Hepatocyte (in vitro differentiated cells): ENCODE data around the gene CAV1.

ENCODE experiments used
- EZH2phosphoT487 ChIP-seq: fragments of 200-600 bp; sonication (generic); IDR thresholded peaks from one replicate; pipeline ENCODE4 v1.6.1; 2018; ENCODE audit warnings: antibody characterized with exemption, mild to moderate bottlenecking, low read depth, moderate library complexity; ENCODE audit not compliant: unreplicated experiment, severe bottlenecking
- TF ChIP-seq, protein P1 (sequence below): fragments of 200-600 bp; sonication (generic); IDR thresholded peaks from 2 replicates; pipeline ENCODE4 v1.5.1; 2016; ENCODE audit warnings: antibody characterized with exemption, mild to moderate bottlenecking; ENCODE audit not compliant: poor library complexity

GRCh38 chr7:116509982-116510579 is 14.8 kb upstream of the CAV1 start:
- no peak for TF ChIP-seq EZH2phosphoT487
- TF ChIP-seq, protein P1, sequence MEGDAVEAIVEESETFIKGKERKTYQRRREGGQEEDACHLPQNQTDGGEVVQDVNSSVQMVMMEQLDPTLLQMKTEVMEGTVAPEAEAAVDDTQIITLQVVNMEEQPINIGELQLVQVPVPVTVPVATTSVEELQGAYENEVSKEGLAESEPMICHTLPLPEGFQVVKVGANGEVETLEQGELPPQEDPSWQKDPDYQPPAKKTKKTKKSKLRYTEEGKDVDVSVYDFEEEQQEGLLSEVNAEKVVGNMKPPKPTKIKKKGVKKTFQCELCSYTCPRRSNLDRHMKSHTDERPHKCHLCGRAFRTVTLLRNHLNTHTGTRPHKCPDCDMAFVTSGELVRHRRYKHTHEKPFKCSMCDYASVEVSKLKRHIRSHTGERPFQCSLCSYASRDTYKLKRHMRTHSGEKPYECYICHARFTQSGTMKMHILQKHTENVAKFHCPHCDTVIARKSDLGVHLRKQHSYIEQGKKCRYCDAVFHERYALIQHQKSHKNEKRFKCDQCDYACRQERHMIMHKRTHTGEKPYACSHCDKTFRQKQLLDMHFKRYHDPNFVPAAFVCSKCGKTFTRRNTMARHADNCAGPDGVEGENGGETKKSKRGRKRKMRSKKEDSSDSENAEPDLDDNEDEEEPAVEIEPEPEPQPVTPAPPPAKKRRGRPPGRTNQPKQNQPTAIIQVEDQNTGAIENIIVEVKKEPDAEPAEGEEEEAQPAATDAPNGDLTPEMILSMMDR = no peak
